Psoas muscle (tissue), 8 donors: ENCODE results near the gene KRTAP5-7. TPM values are rescaled to one million over a fixed set of nuclear protein-coding genes. Genes with fewer than 3 reads are reported as not detected.

Experiments used
- ATAC-seq, 4 donors: fragments of 200-7000 bp; cut with Tn5 transposase; one replicate each; pipeline ENCODE4 v1.9.1; 2020; ENCODE audit warnings: moderate library complexity in 3 of 4, mild to moderate bottlenecking in 2 of 4
- DNase-seq, 2 donors: peaks; one replicate each; pipeline ENCODE4 v3.0.0-alpha.2; 2020
- H3K27ac ChIP-seq: fragments of 200-600 bp; one replicate; pipeline ENCODE4 v1.8.0; 2022
- H3K27me3 ChIP-seq, 3 donors: fragments of 200-600 bp in 1 of 3; one replicate each; pipeline versions ENCODE4 v1.6.1 to v1.8.0; 2013 to 2022; ENCODE audit warnings: low read length in 2 of 3, mild to moderate bottlenecking in 2 of 3, moderate library complexity in 1 of 3; ENCODE audit not compliant: insufficient read depth in 3 of 3
- H3K36me3 ChIP-seq, 2 donors: fragments of 200-600 bp in 1 of 2; one replicate each; pipeline versions ENCODE4 v1.6.1 to v1.8.0; 2013 to 2022; ENCODE audit warnings: low read depth in 1 of 2, mild to moderate bottlenecking in 1 of 2, moderate library complexity in 1 of 2; ENCODE audit not compliant: insufficient read depth in 1 of 2
- H3K4me1 ChIP-seq: fragments of 200-600 bp; one replicate; pipeline ENCODE4 v1.8.0; 2022
- H3K4me3 ChIP-seq: fragments of 200-600 bp; one replicate; pipeline ENCODE4 v1.8.0; 2022; ENCODE audit warnings: mild to moderate bottlenecking
- H3K9me3 ChIP-seq: fragments of 200-600 bp; one replicate; pipeline ENCODE4 v1.8.0; 2022
- WGBS, 3 donors: extraction: QIAGEN DNeasy Blood & Tissue Kit; methylation state at CpG; one replicate each; pipeline versions ENCODE4 v1.1.6 to v1.1.7; 2013; 5-methylcytosine and 5-hydroxymethylcytosine counted together
- intact Hi-C, 2 donors: fragments of 100-400 bp; cut with DNase I; formaldehyde crosslinking; loops; one replicate each; pipeline versions ENCODE4 v1.11.0 to v1.14.2; 2022
- polyA plus RNA-seq, 3 donors: library from polyadenylated mRNA; stranded (reverse); fragments of 200-250 nt; gene quantifications; one replicate each; pipeline ENCODE4 v1.2.3, GENCODE V29; 2013
- total RNA-seq, 4 donors: library from RNA; stranded (reverse); fragmentation: NEBNext Ultra II Directional in 2 of 4; extraction: Animal tissue kit (Norgen Biotek cat#: 25700) in 2 of 4; gene quantifications; one replicate each; pipeline versions ENCODE4 v1.2.1 to v1.2.4, GENCODE V29; 2021 to 2023
- TF ChIP-seq, protein P1 (sequence below): fragments of 200-600 bp; IDR thresholded peaks from one replicate; pipeline ENCODE4 v1.8.0; 2022; ENCODE audit warnings: antibody characterized with exemption
- donor health status: healthy with polysubstance abuse.
- donor health status: DM: no; HTN: no; CAD: no; lungs with moderate emphysema.
- donor health status: Bipolar disorder and iron deficiency.
- donor health status: healthy.
- donor health status: DM: yes; HTN: yes; CAD: no.
- donor health status: DM: no; HTN: no; CAD: no.
- donor health status: DM: no; HTN: no; CAD: no.
- donor health status: DM: yes; HTN: yes; CAD: no.

Gene KRTAP5-7
- total and polyA plus RNA-seq, 7 donors, result 0.01 TPM; not detected in 6

DNA sequence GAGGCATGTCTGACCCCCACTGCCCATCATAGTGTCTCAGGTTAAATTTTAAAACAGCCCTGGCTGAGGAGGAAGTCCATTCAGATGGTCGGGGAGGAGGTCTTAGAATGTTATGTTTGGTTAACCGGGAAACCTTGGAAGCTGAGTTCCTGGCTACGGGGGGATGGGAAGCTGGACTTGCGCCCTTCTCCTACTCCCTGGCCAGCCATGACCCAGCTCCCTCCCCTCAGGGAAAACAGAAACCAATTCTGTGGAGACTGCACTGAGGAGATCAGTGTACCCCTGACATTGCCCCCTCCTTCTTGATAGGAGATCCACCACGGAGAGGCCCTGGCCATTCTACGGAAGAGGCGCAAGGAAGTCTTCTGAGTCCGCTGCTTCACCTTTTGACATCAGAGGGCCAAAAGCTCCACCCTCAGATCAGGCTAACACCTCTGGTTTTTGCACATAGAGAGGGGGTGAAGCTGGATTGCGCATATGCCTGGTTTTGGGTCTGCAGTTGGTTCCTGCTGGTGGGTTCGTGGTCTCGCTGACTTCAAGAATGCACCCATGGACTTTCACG is 18.4 kb downstream of the KRTAP5-7 start:
- TF ChIP-seq, protein P1, sequence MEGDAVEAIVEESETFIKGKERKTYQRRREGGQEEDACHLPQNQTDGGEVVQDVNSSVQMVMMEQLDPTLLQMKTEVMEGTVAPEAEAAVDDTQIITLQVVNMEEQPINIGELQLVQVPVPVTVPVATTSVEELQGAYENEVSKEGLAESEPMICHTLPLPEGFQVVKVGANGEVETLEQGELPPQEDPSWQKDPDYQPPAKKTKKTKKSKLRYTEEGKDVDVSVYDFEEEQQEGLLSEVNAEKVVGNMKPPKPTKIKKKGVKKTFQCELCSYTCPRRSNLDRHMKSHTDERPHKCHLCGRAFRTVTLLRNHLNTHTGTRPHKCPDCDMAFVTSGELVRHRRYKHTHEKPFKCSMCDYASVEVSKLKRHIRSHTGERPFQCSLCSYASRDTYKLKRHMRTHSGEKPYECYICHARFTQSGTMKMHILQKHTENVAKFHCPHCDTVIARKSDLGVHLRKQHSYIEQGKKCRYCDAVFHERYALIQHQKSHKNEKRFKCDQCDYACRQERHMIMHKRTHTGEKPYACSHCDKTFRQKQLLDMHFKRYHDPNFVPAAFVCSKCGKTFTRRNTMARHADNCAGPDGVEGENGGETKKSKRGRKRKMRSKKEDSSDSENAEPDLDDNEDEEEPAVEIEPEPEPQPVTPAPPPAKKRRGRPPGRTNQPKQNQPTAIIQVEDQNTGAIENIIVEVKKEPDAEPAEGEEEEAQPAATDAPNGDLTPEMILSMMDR, result no peak
- Histone ChIP-seq H3K4me3 (no peak overlapping the region), H3K36me3 (no peaks in the 10 kb centered on the region), H3K27me3 (no peaks in the 10 kb centered on the region), H3K4me1 (no peaks in the 10 kb centered on the region), H3K9me3 (no peaks in the 10 kb centered on the region), H3K27ac (no peak overlapping the region)
- 85 to 93% (median 86%) methylated on average over 12 of the region's 12 CpGs for WGBS, 3 donors
- no peak for ATAC-seq
- intact Hi-C loops, result no loop called here
- DNase-seq, result no peak

DNA sequence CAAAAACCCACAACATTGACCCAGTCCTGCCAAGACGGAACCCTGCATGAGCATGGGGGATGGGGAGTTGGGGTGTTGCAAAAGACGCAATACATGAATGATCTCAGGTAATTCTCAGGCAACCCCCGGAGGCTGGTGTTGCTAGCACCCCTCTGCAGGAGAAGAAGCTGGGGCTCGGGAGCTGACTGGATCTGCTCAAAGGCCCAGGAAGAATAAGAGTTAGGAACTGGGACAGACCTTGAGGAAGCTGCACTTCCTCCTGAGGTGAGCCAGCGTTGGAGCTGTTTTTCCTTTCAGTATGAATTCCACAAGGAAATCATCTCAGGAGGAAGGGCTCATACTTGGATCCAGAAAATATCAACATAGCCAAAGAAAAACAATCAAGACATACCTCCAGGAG is 21.1 kb downstream of the KRTAP5-7 start, which contains the start of gene KRTAP5-9:
Gene KRTAP5-9 (plus strand): TSS at position 301 of the 400 bp plus-strand sequence. CDS start 238 bp downstream, outside the sequence.
- H3K36me3 ChIP-seq, result no peaks in the 10 kb centered on the region
- H3K4me3 ChIP-seq, result no peak within 1 kb of the TSS
- DNase-seq (no peak), ATAC-seq (no peak)
- intact Hi-C loops, result no loop called here
- no peaks in the 10 kb centered on the region for H3K27me3 ChIP-seq
- H3K4me1 ChIP-seq, result no peaks in the 10 kb centered on the region
- H3K9me3 ChIP-seq, result no peaks in the 10 kb centered on the region
- no peak within 1 kb of the TSS for H3K27ac ChIP-seq
- WGBS, 3 donors, result 59 to 78% (median 70%) methylated on average over 5 of the region's 5 CpGs
- TF ChIP-seq, protein P1, result no peak

DNA sequence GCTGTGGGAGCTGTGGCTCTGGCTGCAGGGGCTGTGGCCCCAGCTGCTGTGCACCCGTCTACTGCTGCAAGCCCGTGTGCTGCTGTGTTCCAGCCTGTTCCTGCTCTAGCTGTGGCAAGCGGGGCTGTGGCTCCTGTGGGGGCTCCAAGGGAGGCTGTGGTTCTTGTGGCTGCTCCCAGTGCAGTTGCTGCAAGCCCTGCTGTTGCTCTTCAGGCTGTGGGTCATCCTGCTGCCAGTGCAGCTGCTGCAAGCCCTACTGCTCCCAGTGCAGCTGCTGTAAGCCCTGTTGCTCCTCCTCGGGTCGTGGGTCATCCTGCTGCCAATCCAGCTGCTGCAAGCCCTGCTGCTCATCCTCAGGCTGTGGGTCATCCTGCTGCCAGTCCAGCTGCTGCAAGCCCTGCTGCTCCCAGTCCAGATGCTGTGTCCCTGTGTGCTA is 21.7 kb downstream of the KRTAP5-7 start:
- Histone ChIP-seq H3K27me3 (no peaks in the 10 kb centered on the region), H3K4me3 (no peak overlapping the region), H3K27ac (no peak overlapping the region), H3K4me1 (no peaks in the 10 kb centered on the region), H3K36me3 (no peaks in the 10 kb centered on the region), H3K9me3 (no peaks in the 10 kb centered on the region)
- DNase-seq, result no peak
- ATAC-seq, result no peak
- TF ChIP-seq, protein P1, result no peak
- 18 to 31% (median 28%) methylated on average over 5 of the region's 5 CpGs for WGBS, 3 donors
- intact Hi-C loops, result no loop called here

DNA sequence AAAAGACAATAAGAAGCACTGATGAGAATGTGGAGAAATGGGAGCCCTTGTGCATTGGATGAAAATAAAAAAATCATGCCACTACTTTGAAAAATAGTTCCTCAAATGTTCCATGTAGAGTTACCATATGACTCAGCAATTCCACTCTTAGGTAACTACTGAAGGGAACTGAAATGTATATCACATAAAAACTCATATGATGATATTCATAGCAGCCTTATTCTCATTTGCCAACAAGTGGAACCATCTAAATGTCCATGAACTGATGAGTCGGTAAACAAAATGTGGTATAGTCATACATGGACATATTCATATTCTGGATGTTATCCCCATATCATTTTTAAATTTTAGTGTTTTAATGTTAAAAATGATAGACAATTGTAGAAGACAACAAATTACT is 24.6 kb downstream of the KRTAP5-7 start:
- DNase-seq, result no peak
- Histone ChIP-seq H3K27me3 (no peaks in the 10 kb centered on the region), H3K27ac (no peak overlapping the region), H3K36me3 (no peaks in the 10 kb centered on the region), H3K9me3 (no peaks in the 10 kb centered on the region), H3K4me1 (no peaks in the 10 kb centered on the region), H3K4me3 (no peak overlapping the region)
- TF ChIP-seq, protein P1, result no peak
- intact Hi-C loops, result no loop called here
- ATAC-seq, result no peak
- whole genome bisulfite sequencing, 3 donors, result 87 to 92% (median 89%) methylated on average over 1 of the region's 1 CpG

DNA sequence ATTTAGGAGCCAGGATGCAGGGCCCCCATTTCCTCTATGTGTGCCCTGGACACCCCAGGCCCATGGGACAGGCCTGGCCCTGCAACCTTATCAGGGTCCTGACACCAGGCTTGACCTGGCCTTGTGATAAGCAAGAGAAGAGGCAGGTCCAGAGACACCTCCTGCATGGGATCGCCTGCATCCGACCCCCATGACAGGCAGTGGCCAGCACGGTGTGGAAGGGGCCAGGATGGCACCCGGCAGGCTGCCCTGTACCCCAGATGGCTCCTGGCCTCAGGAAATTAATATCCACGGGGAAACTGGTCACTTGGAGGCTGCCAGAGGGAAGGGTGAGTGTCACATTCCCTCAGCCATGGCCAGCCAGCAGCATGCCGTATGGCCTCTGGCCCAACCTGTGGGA is 27.9 kb downstream of the KRTAP5-7 start:
- H3K27me3 ChIP-seq, result no peaks in the 10 kb centered on the region
- no peaks in the 10 kb centered on the region for H3K36me3 ChIP-seq
- no peaks in the 10 kb centered on the region for H3K9me3 ChIP-seq
- ATAC-seq (no peak), DNase-seq (no peak)
- H3K27ac ChIP-seq, result no peak overlapping the region
- intact Hi-C loops, result no loop called here
- 68 to 78% (median 68%) methylated on average over 6 of the region's 6 CpGs for WGBS, 3 donors
- H3K4me1 ChIP-seq, result no peaks in the 10 kb centered on the region
- no peak overlapping the region for H3K4me3 ChIP-seq
- TF ChIP-seq, protein P1, result no peak
